ENCODE measurements around the gene LRRK1.

LRRK1 gene

DNA sequence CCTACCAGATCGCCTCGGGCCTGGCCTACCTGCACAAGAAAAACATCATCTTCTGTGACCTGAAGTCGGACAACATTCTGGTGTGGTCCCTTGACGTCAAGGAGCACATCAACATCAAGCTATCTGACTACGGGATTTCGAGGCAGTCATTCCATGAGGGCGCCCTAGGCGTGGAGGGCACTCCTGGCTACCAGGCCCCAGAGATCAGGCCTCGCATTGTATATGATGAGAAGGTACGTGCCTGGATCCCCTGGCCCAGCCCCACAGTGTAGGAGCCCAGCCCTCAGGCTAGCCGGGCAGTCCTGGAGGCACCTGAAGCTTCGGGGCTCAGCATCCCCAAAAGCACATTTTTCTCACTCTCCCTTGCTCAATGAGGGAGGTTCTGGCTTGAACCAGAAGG is 135.8 kb downstream of the LRRK1 start:
- Histone ChIP-seq H3K36me3 (ENCODE audit: control insufficient read depth, insufficient read depth, low read length) (peaks cover 53% of the 10 kb centered on the region), H3K4me3 (replicated peaks; ENCODE audit: low read depth, low read length) (no peak overlapping the region), H3K27me3 (replicated peaks; ENCODE audit: control insufficient read depth, insufficient read depth, low read length) (no peaks in the 10 kb centered on the region)
- TF ChIP-seq, protein P1, sequence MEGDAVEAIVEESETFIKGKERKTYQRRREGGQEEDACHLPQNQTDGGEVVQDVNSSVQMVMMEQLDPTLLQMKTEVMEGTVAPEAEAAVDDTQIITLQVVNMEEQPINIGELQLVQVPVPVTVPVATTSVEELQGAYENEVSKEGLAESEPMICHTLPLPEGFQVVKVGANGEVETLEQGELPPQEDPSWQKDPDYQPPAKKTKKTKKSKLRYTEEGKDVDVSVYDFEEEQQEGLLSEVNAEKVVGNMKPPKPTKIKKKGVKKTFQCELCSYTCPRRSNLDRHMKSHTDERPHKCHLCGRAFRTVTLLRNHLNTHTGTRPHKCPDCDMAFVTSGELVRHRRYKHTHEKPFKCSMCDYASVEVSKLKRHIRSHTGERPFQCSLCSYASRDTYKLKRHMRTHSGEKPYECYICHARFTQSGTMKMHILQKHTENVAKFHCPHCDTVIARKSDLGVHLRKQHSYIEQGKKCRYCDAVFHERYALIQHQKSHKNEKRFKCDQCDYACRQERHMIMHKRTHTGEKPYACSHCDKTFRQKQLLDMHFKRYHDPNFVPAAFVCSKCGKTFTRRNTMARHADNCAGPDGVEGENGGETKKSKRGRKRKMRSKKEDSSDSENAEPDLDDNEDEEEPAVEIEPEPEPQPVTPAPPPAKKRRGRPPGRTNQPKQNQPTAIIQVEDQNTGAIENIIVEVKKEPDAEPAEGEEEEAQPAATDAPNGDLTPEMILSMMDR (IDR thresholded peaks at IDR 0.05; ENCODE audit: insufficient read depth, low read length, poor library complexity, severe bottlenecking), result no peak
- DNase-seq (ENCODE audit: extremely low read depth, insufficient read length), result no peak

DNA sequence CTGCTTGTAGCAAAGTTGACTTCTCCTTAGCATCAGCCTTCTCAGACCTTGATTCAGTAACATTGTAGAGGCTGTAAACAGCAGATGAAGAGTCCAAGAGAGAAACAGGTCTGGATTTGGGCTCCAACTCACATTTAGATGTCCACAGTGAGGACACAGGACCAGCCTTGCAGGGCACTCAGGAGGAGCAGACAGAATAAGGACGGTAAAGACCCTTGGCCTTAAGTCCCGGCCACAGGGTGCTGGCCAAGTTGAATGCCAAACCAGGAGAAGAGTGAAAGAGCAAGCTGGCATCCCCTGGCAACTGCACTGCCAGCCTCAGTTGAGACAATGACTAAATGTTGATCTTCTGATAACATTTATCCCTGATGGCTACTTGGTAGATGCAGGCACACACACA is 136.3 kb downstream of the LRRK1 start:
- Histone ChIP-seq H3K27me3 (replicated peaks; ENCODE audit: control insufficient read depth, insufficient read depth, low read length) (no peaks in the 10 kb centered on the region), H3K4me3 (replicated peaks; ENCODE audit: low read depth, low read length) (no peak overlapping the region), H3K36me3 (ENCODE audit: control insufficient read depth, insufficient read depth, low read length) (peaks cover 52% of the 10 kb centered on the region)
- no peak for DNase-seq (ENCODE audit: extremely low read depth, insufficient read length)
- TF ChIP-seq, protein P1 (IDR thresholded peaks at IDR 0.05; ENCODE audit: insufficient read depth, low read length, poor library complexity, severe bottlenecking), result no peak

- TF ChIP-seq, protein P1 (IDR thresholded peaks at IDR 0.05; ENCODE audit: insufficient read depth, low read length, poor library complexity, severe bottlenecking), result no peak
- no peak for DNase-seq (ENCODE audit: extremely low read depth, insufficient read length)
- Histone ChIP-seq H3K36me3 (ENCODE audit: control insufficient read depth, insufficient read depth, low read length) (peaks cover 54% of the 10 kb centered on the region), H3K4me3 (replicated peaks; ENCODE audit: low read depth, low read length) (no peak overlapping the region), H3K27me3 (replicated peaks; ENCODE audit: control insufficient read depth, insufficient read depth, low read length) (no peaks in the 10 kb centered on the region)
Observed at GRCh38 chr15:101056366-101057334, 137.5 kb downstream of the LRRK1 start.

- TF ChIP-seq, protein P1 (IDR thresholded peaks at IDR 0.05; ENCODE audit: insufficient read depth, low read length, poor library complexity, severe bottlenecking), result no peak
- no peaks in the 10 kb centered on the region for H3K27me3 ChIP-seq (replicated peaks; ENCODE audit: control insufficient read depth, insufficient read depth, low read length)
- no peak overlapping the region for H3K4me3 ChIP-seq (replicated peaks; ENCODE audit: low read depth, low read length)
- no peak for DNase-seq (ENCODE audit: extremely low read depth, insufficient read length)
- H3K36me3 ChIP-seq (ENCODE audit: control insufficient read depth, insufficient read depth, low read length), result peaks cover 57% of the 10 kb centered on the region
Observed at GRCh38 chr15:101057841-101058407, 138.8 kb downstream of the LRRK1 start.

DNA sequence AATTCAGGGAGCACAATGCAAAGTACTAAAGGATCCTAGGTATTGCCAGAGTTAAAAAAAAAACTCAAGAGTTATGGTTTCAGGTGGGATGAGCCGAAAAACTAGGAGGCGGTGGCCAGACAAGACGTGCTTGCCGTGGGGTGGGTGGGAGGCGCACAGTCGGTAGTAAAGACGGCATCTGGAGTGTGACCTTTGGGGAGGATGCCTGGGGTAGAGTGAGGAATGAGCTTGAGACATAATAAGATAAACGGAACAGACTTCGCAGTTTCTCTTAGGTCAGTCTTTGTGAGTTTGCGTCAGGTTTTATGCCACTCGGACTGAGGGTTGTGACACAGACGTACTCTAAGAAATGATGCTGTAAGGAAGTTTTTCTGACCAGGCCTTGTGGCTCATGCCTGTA is 139.6 kb downstream of the LRRK1 start:
- DNase-seq (ENCODE audit: extremely low read depth, insufficient read length), result no peak
- H3K4me3 ChIP-seq (replicated peaks; ENCODE audit: low read depth, low read length), result no peak overlapping the region
- H3K27me3 ChIP-seq (replicated peaks; ENCODE audit: control insufficient read depth, insufficient read depth, low read length), result no peaks in the 10 kb centered on the region
- H3K36me3 ChIP-seq (ENCODE audit: control insufficient read depth, insufficient read depth, low read length), result peaks cover 55% of the 10 kb centered on the region
- TF ChIP-seq, protein P1 (IDR thresholded peaks at IDR 0.05; ENCODE audit: insufficient read depth, low read length, poor library complexity, severe bottlenecking), result no peak

Data from GM06990 (cell line).